HG03460 (cell line): ENCODE data around the gene ING4.

ENCODE experiments used
- ATAC-seq: cut with Tn5 transposase; IDR thresholded peaks from one replicate; pipeline ENCODE4 v1.9.1; 2021; ENCODE audit not compliant: unreplicated experiment

ING4 gene

DNA sequence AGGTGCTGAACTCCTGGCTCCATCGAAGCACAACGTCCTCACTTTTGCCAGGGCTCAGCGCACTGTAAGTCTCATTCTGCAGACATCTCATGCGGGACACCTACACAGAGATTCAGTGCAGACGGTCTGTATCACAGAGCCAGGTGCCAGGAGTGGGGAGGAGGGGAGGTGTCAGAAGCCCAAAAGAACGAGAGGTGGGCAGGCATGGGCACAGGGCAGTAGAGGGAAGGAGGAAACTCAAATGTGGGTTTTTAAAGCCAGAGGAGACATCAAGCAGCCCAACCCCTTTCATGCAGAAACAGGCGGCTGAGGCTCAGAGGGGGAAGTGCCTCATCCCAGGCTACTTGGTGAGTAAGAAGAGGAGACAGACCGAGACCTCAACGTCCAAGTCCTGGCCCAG, 24.6 kb downstream of the ING4 start:
- no peak for ATAC-seq

DNA sequence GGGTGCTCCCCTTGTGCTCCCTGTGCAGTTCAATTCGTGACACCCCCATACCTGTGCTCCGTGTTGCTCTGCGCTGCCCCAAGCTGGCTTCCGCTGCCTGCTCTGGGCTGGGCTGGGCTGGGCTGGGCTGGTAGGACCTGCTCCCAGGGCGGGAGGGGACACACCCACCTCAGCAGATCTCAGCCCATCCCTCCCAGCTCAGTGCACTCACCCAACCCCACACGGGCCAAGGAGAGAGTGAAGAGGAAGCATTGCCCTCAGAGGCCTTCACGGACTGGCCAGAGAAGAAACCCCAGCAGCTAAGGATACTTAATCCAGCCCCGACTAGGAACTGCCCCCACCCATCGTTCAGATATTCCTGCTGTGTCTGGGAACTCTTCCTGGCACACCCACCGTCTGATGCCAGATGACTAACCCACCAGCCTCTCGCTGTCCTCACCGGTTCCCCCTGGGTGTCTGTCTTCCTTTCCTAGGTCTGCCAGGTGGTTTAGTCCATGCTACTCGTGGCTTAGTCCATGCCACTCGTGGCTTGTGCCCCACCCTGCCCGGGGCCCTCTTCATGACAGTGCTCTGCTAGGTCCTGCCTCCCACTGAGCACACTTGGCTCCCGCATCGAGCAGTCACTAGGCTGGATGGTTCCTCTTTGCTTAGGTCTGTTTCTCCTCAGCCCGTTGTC, 26.9 kb downstream of the ING4 start, which contains the start of gene LPAR5:
LPAR5 (minus strand) TSS at position 104 of the 676 bp plus-strand sequence. CDS start 14,711 bp downstream, outside the sequence.
- no peak for ATAC-seq

DNA sequence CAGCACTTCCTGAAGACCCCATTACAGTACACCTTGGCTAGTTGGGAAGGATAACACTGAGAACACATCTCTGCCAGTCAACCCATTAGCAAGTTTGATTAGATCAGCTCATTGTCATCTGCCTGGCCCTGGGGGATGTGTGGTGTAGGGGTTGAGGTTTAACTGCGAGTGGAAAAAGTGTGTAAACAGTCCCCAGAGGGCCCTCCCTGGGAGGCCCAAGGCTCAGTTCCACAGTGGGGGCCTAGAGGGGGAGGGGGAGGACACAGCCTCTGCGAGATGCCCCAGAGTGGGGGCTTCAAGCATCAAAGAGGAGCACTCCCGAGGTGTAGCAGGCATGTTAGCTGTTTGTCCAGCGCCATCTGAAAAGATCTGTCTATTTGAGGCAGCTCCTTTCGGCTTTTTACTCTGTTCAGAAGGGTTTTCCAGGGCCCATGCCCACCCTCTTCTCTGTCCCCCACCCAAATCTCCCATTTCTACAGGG, 27.5 kb downstream of the ING4 start:
- peak; percentile 42 for ATAC-seq

DNA sequence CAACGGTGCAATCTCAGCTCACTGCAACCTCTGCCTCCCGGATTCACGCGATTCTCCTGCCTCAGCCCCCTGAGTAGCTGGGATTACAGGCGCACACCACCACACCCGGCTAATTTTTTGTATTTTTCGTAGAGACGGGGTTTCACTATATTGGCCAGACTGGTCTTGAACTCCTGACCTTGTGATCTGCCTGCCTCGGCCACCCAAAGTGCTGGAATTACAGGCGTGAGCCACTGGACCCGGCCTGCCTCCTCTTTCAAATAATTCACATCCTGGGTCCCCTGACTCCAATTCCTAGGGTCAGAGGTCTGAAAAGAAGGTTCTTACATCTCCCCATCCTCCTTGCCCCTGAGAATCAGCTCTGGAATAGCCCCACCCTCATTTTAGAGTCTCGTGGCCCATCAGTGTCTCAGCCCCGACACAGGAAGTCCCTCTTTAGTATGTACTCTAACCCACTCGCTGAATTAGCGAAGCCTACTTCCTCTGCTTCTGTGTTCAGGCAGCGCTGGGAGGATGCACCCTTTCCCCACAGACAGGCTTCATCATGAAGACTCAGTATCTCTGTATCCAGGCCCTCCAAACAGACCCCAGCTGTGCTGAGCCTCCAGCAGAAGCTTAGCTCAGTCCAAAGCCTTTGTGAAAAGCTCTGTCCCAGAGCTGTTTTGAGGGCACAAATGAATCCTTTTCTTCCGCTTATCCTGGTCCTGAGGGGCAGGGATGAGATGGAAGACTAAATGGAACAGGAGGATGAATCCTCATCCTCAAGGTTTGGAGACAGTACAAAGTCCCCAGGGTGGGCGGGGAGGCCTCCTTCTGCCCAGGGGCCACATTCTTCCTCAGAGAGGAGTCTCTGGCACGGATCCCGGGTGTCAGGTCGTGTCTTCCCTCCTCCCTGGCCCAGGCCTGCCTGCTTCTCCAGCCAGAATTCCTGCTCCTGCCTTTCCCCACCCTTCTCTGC, 30.6 kb downstream of the ING4 start:
- peak; percentile 76 for ATAC-seq

DNA sequence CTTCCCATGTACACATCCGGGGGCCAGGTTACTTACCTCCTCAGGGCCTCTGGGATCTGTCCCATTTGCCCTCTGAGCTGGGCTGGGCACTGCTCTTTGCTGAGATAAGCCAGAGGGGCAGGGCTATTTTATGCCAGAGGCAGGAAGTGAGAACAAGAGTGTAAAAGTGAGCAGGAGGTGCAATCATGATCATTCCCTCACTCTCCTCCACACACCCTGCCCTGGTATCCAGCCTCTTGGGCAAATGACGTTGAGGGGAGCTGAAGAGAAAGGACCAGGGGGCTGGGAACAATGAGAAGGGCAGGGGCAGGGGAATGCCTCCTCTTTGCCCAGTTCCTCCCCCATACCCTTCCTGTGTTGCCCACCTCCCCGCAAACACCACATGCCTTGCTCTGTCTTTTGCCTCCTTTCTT, 31.4 kb downstream of the ING4 start:
- ATAC-seq = no peak

DNA sequence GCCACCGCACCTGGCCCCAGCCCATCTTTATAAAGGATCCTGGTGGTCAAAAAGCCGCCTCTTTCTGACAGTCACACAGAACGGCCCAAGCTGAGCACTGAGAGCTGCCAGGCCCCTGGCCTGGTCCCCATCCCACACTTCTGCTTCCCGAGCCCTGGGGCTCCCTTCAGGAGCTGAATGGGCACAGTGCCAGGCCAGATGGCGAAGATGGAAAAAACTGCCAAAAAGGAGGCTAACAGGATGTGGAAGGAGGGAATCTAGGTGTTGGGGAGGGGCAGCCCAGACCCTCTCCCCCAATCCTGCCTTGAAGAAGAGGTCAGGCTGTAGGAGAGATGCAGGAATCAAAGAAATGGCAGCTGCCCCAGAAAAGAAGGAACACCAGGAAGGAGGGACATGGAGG, 32.2 kb downstream of the ING4 start:
- no peak for ATAC-seq

DNA sequence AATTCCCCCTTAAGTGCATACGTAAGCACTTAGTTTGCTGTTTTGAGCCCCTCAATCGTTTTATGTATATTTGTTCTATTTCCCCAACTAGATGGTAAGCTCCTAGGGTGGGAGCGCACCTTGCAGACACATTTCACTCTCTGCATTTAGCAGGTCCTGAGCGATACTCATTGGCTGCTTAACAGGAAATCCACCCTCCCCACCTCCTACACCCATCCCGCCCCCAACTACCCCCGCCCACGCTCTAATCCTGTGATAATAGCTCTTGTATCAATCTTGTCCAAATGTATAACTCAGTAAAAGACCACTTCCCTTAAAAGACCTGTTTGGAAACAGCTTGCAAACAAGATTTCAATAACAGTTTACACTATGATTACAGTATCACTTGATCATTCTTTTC, 35.3 kb downstream of the ING4 start:
- no peak for ATAC-seq

DNA sequence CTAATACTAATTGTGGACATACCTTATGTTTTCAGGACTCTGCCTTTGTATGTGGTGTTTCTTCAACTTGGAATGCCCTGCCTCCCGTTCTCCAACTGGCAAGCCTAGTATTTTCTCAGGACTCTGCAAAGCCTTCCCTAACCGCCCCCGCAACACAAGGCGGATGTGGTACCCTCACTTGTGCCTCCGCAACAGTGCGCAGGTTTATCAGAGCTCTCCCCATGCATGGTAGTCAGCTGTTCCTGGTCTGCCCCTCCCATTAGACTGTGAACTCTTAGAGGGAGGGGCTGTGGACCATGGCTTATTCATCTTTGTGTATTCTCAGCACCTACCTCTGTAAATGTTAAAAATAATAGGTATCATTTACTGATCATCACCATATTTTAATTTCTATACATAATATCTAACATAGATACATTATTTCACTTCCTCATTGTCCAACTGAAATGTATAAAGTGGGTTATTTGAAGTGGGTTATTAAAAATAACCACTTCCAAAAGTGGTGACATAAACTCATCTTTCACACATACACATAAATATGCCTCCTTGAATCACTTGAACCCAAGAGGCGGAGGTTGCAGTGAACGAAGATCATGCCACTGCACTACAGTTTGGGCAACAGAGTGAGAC, 36.1 kb downstream of the ING4 start:
- ATAC-seq = no peak

DNA sequence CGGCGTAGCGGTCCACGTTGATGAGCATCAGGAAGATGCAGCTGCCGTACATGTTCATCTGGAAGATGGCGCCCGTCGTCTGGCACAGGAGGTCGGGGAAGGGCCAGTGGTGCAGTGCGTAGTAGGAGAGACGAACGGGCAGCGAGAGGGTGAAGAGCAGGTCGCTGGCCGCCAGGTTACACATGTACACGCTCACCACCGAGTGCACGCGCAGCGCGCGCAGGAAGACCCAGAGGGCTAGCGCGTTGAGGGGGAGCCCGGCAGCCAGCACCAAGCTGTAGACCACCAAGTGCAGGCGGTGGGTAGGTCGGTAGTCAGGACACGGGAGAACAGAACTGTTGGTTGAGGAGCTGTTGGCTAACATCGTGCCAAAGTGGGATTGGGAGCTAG, 42.0 kb downstream of the ING4 start:
- no peak for ATAC-seq

DNA sequence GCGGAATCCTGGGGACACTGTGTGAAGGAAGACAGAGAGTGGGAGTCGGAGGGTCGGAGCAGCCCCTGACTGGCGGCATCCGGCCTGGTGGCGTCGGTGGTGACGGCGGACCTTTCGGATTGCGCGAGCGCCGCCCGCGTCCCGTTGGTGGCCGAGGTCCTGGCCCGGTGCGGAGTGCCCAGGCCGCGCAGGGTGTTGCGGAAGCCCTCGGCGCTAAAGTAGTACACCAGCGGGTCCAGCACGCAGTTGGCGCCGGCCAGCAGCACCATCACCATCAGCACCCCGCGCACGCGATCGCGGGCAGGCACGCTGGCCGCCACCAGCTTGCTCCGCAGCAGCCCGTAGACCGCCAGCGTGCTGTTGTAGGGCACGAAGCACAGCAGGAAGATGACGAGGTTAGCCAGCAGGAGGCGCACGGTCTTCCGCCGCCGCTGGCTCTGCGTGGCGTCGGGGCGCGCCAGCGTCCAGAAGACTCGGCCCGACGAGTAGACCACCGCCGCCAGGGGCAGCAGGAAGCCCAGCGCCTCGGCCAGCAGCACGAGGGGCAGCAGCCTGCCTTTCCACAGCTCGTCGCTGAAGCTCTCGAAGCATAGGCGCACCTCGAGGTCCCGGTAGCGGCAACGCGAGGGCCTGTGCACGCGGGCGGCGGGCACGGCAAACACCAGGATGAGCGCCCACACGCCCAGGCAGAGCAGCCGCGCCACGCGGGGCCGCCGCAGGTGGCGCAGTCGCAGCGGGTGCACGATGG, 42.6 kb downstream of the ING4 start:
- no peak for ATAC-seq

DNA sequence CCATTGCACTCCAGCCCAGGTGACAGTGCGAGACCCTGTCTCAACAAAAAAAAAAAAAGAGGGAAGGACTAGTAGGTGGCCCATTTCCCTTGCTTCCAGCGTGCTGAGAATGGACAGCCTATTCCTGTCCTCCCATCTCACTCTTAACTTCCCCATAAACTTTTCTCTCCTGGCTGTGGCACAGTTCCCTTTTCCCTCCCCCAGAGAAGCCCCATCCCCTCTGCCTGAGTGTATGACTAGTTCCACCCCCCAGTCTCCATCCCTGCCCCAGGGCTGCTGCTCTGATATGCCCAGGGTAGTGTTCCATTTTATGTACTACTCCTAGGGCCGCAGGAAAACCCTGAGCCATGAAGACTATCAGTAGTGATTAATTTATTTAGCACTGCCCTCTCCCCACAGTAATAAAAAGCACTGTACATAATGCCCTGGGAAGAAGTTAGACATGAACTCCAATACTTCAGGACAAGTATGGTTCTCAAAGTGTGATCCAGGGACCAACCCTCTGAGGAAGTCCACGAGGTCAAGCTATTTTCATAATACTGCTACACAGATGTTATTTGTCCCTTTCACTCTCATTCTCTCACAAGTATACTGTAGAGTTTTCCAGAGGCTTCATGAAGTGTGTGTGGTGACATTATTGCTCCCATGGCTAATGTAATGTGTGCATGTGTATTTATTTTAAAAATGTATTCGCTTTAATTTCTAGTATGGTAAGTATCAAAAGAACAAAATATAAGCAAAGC, 44.3 kb downstream of the ING4 start:
- ATAC-seq = no peak

DNA sequence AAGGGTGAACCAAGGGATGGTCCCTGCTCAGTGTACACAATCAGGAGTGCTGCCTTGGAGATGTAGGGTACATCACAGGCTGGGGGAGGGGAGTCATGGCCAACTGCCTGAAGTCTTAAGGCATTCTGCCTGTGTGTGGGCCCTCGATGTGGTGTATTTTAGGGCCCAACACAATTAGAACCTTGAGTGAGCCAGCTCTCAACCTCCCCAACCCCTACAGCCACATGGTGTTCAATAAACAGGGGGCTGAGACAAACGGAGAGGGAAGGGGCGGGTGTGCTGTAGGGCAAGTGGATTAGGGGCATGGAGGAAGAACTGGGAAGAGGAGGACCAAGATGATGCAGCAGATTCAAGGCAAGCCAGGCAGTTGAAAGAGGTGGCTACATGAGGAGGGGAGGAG, 47.1 kb downstream of the ING4 start:
- no peak for ATAC-seq

DNA sequence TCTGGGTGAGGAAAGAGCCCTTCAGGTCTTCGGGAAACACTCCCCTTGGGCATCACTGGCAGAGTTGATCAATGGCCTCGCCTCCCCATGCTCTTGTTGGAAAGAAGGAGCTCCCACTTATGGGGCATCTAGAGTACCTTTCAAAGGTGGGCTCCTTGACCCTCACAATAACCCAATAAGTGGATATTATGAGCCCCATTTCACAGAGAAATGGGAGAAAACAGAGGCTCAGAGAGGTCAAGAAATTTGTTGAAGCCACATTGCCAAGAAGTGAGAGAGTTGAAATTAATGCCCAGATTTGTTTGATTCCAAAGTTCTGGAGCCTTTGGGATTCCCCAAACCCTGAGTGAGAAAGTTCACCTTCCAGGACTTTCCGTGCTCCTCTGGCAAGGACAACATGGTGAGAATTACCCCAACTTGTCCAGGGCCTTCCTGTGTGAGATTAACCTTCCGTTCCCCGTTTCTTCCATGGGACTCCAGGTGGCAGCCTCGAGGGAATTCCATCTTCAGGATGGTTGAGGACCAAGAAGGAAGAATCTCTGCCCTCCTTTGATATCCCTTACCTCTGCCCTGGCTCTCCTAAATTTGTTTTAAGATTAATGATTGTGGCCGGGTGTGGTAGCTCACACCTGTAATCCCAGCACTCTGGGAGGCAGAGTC, 48.3 kb downstream of the ING4 start:
- no peak for ATAC-seq

DNA sequence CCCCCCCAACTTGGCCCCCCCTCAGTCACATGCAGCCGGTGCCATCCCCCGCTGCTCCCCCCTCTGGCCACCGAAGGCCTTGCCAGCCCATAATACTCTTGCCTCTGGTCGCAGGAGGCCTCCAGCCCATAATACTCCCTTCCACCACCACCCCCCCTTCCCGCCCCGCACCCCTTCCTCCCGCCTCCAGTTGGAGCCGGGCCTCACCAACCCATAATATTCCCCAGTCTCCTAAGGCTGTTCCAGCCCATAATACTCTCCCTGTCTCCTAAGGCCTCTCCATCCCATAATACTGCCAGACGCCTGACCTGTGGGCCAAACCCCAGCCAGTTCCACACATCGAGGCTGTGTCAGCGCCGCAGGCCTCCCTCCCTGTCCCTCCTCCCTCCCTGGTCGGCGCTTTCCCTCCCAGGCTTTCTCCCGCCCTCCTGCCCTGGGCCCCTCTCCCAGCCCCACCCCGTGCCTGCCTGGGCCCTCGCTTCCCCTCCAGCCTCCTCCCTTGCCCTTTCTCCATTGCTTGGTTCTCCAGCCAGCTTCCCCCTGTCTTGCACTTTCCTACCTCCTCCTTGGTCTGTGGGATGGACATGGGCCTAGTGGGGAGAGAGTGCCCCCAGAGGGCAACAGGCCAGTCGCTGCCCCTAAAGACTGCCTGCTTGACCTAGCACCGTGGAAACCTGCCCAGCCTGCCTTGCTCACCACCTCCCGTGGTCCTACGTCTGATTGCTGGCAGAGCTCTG, 49.0 kb downstream of the ING4 start:
- ATAC-seq = no peak

DNA sequence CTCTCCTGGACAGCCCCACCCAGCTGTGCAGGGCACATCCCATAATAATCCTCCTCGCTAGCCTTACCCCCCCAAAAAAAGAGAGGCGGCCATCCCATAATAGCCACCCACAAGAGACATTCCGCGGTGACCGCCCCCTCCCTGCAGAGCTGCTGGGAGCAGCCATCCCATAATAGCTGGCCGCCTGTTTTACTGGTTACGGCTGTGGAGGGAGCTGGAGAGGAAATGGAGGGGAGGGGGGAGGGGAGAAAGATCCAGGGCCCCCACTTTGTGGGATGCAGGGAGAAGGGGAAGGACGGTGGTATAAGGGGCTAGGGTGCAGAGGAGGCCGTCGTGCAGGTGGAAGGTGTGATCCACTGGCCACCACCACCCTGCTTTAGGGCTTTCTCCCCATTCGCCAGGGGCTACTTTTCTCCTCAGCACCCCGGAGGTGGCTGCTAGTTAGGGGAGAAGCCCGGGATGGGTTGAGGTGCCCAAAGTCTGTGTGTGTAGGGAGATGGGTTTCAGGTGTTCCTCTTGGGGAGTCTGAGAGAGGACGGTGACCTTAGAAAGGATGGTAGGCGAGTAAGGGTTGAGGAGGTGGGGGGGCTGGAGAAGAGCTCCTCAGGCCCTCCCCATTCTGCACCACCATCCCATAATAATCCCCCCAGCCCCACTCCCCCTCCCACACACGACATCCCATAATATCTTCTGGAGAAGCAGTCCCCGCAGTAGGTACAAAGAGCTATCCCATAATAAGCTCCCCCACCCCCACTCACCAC, 49.7 kb downstream of the ING4 start:
- ATAC-seq = no peak

DNA sequence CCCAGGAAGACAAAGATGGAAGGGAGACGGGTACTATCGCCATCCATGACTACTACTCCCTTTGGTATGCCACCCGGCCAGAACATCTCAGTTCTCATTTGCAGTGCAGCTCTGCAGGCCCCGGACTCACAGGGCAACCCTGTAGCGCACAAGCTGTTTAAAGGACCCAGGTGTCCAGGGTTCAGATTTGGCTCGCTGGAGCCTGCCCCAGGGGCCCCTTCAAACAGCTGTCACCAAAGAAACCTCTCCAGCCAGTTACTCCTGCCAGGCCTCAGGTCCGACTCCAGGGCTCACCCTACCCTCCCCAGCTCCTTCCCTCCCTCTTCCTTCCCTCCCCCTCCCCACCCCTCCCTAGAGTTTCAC, 50.3 kb downstream of the ING4 start:
- ATAC-seq = no peak

DNA sequence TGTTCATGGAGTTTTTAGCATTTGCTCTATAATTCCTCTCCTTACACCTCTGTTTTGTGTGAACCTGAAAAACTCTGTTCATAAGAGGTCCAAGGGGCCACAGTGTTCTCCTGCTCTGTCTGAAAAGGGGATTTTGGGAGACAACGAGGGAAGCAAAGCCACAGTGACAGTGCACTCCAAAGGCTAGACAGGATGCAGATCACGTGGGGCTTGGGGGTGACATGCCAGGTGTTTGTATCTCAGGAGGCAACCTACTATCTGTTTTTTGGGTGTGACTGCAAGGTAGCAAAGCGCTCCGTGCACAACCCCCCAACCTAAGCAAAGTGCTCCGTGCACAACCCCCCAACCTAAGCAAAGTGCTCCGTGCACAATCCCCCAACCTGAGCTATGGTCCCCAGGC, 50.7 kb downstream of the ING4 start:
- no peak for ATAC-seq

DNA sequence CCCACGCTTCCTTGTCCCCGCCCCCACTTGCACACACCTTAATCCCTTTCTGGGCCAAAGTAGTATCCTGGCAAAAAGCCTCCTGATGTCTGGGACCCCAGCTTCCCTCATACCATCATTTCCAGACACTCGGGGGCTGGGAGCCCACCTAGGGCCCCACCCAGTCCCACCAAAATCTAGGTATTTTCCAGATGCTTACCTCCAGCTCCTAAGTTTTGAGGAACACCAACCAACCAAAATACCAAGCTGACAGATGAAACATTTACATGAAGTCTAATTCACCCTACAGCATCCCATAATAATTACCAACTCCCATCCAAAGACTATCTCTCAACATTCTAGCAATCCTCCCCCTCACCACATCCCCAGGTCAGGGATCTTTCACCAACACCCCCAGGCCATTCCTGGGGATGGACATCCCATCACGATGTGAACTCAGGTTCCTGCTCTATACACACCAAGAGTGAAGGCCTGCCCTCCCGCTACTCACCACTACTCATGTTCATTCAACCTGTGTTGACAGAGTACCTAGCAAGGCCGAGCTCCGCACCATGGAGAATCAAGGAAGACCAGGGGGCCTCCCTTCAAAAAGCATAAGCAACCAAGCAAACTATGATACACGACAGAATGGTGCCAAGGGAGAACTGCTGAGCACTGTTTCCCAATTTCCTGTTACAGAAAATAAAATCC, 54.2 kb downstream of the ING4 start:
- no peak for ATAC-seq
